ENCODE data around the gene SPG21. TPM values are rescaled to one million over a fixed set of nuclear protein-coding genes. Genes with fewer than 3 reads are reported as not detected.

Gene SPG21
- total and polyA plus RNA-seq, 2 of the 13 experiments (the other 11 are each of a cell fraction or from before 2014, with no cell fraction given) = 36.7 to 42.4 TPM

DNA sequence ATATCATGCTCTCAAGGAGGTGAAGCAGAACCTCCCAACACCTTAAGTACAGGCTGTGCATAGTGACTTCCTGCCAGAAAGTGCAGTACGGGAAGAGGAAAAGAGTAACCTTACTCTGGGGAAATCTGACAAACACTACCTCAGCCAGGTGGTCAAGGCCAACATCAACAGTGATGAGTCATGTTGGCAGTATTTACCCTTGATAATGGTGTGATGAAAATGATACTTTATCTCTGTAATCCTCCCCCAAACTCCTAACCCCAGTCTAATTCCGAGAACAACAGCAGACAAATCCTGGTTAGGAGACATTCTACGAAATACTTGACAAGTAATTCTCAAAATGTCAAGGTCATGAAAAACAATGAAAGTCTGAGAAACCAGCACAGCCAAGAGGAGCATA lies 51.5 kb downstream of the SPG21 start (continued):
- TF ChIP-seq NCOR1 (IDR thresholded peaks at IDR 0.05; ENCODE audit: borderline replicate concordance, low read length) (no peak), MZF1 (CRISPR knock-in tag; IDR thresholded peaks at IDR 0.05; ENCODE audit: borderline replicate concordance) (no peak), PAX8 (CRISPR knock-in tag; IDR thresholded peaks at IDR 0.05; ENCODE audit: borderline replicate concordance) (no peak), HOXA9 (CRISPR knock-in tag; IDR thresholded peaks at IDR 0.05; ENCODE audit: borderline replicate concordance) (no peak), YEATS2 (CRISPR knock-in tag; IDR thresholded peaks at IDR 0.05; ENCODE audit: borderline replicate concordance) (no peak), NR2F6 (IDR thresholded peaks at IDR 0.05) (no peak), NR2F6 (CRISPR knock-in tag; IDR thresholded peaks at IDR 0.05) (0 out of 2 replicates have a peak, but pooled peaks have one; percentile 15), AGO1 (IDR thresholded peaks at IDR 0.05; ENCODE audit: low read depth, low read length, poor library complexity, severe bottlenecking) (no peak), GABPA (IDR thresholded peaks at IDR 0.05; ENCODE audit: low read depth, low read length) (no peak), GABPA (CRISPR knock-in tag; IDR thresholded peaks at IDR 0.05; ENCODE audit: low read depth) (no peak), ARNTL (CRISPR knock-in tag; IDR thresholded peaks at IDR 0.05) (no peak), NAIF1 (CRISPR knock-in tag; IDR thresholded peaks at IDR 0.05; ENCODE audit: borderline replicate concordance) (no peak), FOXA1 (IDR thresholded peaks at IDR 0.05) (no peak), FOXA1 (CRISPR knock-in tag; IDR thresholded peaks at IDR 0.05) (peak; percentile 75), ZBTB7B (CRISPR knock-in tag; IDR thresholded peaks at IDR 0.05) (no peak), ZNF530 (CRISPR knock-in tag; IDR thresholded peaks at IDR 0.05; ENCODE audit: low read depth) (no peak), TARDBP (CRISPR knock-in tag; IDR thresholded peaks at IDR 0.05) (0 out of 2 replicates have a peak, but pooled peaks have one; percentile 34), POGZ (CRISPR knock-in tag; IDR thresholded peaks at IDR 0.05) (no peak)
- TF ChIP-seq, protein P1, sequence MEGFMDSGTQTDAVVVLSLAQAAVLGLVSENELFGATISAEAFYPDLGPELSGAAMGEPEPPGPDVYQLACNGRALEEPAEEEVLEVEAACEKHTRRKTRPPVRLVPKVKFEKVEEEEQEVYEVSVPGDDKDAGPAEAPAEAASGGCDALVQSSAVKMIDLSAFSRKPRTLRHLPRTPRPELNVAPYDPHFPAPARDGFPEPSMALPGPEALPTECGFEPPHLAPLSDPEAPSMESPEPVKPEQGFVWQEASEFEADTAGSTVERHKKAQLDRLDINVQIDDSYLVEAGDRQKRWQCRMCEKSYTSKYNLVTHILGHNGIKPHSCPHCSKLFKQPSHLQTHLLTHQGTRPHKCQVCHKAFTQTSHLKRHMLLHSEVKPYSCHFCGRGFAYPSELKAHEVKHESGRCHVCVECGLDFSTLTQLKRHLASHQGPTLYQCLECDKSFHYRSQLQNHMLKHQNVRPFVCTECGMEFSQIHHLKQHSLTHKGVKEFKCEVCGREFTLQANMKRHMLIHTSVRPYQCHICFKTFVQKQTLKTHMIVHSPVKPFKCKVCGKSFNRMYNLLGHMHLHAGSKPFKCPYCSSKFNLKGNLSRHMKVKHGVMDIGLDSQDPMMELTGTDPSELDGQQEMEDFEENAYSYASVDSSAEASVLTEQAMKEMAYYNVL (CRISPR knock-in tag; IDR thresholded peaks at IDR 0.05; ENCODE audit: borderline replicate concordance) = no peak
- TF ChIP-seq, protein P2, sequence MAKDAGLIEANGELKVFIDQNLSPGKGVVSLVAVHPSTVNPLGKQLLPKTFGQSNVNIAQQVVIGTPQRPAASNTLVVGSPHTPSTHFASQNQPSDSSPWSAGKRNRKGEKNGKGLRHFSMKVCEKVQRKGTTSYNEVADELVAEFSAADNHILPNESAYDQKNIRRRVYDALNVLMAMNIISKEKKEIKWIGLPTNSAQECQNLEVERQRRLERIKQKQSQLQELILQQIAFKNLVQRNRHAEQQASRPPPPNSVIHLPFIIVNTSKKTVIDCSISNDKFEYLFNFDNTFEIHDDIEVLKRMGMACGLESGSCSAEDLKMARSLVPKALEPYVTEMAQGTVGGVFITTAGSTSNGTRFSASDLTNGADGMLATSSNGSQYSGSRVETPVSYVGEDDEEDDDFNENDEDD (CRISPR knock-in tag; IDR thresholded peaks at IDR 0.05; ENCODE audit: borderline replicate concordance) = no peak
- TF ChIP-seq, protein P3, sequence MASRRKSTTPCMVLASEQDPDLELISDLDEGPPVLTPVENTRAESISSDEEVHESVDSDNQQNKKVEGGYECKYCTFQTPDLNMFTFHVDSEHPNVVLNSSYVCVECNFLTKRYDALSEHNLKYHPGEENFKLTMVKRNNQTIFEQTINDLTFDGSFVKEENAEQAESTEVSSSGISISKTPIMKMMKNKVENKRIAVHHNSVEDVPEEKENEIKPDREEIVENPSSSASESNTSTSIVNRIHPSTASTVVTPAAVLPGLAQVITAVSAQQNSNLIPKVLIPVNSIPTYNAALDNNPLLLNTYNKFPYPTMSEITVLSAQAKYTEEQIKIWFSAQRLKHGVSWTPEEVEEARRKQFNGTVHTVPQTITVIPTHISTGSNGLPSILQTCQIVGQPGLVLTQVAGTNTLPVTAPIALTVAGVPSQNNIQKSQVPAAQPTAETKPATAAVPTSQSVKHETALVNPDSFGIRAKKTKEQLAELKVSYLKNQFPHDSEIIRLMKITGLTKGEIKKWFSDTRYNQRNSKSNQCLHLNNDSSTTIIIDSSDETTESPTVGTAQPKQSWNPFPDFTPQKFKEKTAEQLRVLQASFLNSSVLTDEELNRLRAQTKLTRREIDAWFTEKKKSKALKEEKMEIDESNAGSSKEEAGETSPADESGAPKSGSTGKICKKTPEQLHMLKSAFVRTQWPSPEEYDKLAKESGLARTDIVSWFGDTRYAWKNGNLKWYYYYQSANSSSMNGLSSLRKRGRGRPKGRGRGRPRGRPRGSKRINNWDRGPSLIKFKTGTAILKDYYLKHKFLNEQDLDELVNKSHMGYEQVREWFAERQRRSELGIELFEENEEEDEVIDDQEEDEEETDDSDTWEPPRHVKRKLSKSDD (CRISPR knock-in tag; IDR thresholded peaks at IDR 0.05; ENCODE audit: low read depth) = no peak
- TF ChIP-seq, protein P4, sequence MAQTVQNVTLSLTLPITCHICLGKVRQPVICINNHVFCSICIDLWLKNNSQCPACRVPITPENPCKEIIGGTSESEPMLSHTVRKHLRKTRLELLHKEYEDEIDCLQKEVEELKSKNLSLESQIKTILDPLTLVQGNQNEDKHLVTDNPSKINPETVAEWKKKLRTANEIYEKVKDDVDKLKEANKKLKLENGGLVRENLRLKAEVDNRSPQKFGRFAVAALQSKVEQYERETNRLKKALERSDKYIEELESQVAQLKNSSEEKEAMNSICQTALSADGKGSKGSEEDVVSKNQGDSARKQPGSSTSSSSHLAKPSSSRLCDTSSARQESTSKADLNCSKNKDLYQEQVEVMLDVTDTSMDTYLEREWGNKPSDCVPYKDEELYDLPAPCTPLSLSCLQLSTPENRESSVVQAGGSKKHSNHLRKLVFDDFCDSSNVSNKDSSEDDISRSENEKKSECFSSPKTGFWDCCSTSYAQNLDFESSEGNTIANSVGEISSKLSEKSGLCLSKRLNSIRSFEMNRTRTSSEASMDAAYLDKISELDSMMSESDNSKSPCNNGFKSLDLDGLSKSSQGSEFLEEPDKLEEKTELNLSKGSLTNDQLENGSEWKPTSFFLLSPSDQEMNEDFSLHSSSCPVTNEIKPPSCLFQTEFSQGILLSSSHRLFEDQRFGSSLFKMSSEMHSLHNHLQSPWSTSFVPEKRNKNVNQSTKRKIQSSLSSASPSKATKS (CRISPR knock-in tag; IDR thresholded peaks at IDR 0.05) = no peak
- TF ChIP-seq, protein P5, sequence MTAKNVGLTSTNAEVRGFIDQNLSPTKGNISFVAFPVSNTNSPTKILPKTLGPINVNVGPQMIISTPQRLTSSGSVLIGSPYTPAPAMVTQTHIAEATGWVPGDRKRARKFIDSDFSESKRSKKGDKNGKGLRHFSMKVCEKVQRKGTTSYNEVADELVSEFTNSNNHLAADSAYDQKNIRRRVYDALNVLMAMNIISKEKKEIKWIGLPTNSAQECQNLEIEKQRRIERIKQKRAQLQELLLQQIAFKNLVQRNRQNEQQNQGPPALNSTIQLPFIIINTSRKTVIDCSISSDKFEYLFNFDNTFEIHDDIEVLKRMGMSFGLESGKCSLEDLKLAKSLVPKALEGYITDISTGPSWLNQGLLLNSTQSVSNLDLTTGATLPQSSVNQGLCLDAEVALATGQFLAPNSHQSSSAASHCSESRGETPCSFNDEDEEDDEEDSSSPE (CRISPR knock-in tag; IDR thresholded peaks at IDR 0.05) = no peak
